ENCODE measurements around the gene RNASEH2C.
"Not testable (repeated sequence)": the region's sequence is repeated elsewhere in the genome, so short reads cannot be mapped to it uniquely, and the experiment has no call there.

DNA sequence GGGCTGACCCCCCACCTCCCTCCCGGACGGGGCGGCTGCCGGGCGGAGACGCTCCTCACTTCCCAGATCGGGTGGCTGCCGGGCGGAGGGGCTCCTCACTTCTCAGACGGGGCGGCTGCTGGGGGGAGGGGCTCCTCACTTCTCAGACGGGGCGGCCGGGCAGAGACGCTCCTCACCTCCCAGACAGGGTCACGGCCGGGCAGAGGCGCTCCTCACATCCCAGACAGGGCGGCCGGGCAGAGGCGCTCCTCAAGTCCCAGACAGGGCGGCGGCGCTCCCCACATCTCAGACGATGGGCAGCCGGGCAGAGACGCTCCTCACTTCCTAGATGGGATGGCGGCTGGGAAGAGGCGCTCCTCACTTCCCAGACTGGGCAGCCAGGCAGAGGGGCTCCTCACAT is 42.2 kb upstream of the RNASEH2C start:
- TF ChIP-seq, protein P1, sequence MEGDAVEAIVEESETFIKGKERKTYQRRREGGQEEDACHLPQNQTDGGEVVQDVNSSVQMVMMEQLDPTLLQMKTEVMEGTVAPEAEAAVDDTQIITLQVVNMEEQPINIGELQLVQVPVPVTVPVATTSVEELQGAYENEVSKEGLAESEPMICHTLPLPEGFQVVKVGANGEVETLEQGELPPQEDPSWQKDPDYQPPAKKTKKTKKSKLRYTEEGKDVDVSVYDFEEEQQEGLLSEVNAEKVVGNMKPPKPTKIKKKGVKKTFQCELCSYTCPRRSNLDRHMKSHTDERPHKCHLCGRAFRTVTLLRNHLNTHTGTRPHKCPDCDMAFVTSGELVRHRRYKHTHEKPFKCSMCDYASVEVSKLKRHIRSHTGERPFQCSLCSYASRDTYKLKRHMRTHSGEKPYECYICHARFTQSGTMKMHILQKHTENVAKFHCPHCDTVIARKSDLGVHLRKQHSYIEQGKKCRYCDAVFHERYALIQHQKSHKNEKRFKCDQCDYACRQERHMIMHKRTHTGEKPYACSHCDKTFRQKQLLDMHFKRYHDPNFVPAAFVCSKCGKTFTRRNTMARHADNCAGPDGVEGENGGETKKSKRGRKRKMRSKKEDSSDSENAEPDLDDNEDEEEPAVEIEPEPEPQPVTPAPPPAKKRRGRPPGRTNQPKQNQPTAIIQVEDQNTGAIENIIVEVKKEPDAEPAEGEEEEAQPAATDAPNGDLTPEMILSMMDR (conservative IDR thresholded peaks at IDR 0.05), result not testable (repeated sequence)
- not testable (repeated sequence) for TF ChIP-seq EZH2 (IDR thresholded peaks at IDR 0.05; ENCODE audit: low read depth)

Measured in PC-9 (cell line).